ENCODE results near the gene PHACTR1.

DNA sequence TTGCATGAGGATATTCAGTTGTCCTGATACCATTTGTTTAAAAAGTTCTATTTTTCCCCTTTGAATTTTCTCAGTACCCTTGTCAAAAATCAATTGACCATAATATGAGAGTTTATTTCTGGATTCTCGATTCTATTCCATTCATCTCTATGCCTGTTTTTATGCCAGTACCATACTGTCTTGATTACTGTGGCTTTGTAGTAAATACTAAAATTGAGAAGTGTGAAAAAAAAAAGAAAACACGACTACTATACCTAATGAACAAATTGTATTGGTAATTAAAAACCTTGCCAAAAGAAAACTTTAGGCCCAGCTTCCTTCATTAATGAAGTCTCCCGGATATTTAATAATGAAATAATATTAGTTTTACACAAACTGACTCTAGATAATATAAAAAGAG, 426.0 kb downstream of the PHACTR1 start:
- TF ChIP-seq, protein P1, sequence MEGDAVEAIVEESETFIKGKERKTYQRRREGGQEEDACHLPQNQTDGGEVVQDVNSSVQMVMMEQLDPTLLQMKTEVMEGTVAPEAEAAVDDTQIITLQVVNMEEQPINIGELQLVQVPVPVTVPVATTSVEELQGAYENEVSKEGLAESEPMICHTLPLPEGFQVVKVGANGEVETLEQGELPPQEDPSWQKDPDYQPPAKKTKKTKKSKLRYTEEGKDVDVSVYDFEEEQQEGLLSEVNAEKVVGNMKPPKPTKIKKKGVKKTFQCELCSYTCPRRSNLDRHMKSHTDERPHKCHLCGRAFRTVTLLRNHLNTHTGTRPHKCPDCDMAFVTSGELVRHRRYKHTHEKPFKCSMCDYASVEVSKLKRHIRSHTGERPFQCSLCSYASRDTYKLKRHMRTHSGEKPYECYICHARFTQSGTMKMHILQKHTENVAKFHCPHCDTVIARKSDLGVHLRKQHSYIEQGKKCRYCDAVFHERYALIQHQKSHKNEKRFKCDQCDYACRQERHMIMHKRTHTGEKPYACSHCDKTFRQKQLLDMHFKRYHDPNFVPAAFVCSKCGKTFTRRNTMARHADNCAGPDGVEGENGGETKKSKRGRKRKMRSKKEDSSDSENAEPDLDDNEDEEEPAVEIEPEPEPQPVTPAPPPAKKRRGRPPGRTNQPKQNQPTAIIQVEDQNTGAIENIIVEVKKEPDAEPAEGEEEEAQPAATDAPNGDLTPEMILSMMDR (IDR thresholded peaks at IDR 0.05; ENCODE audit: low read depth, low read length) = no peak
- TF ChIP-seq EZH2phosphoT487 (IDR thresholded peaks at IDR 0.05; ENCODE audit: low read depth) = no peak

Data from OCI-LY3 (cell line).